H1 (cell line): ENCODE measurements around the gene SURF2. TPM values are rescaled to one million over a fixed set of nuclear protein-coding genes. Genes with fewer than 3 reads are reported as not detected.

Experiments used
- CTCF ChIA-PET: fragments of 300-600 bp; sonication (Branson Sonifier 250); formaldehyde crosslinking; loops from one replicate; lab custom pipeline; 2021; ENCODE audit not compliant: partially characterized antibody; lab: Charles Lee
- POLR2A ChIA-PET: fragments of 300-600 bp; sonication (Branson Sonifier 250); formaldehyde crosslinking; loops from one replicate; lab custom pipeline; 2021; ENCODE audit warnings: inconsistent platforms; ENCODE audit not compliant: partially characterized antibody; lab: Charles Lee
- DNase-seq, 2 experiments: peaks; one replicate each; pipeline versions ENCODE4 v3.0.0 to v3.0.0-alpha.2; 2010 to 2022; ENCODE audit warnings: low spot score in 2 of 2, low read depth in 1 of 2, mixed read lengths in 1 of 2
- FAIRE-seq: peaks from 2 replicates; lab custom pipeline; 2011; peaks lifted over from hg19 to GRCh38; lab: Jason Lieb, UNC
- H2AFZ ChIP-seq: 2 replicates; pipeline ENCODE4 v1.8.1; 2012; ENCODE audit warnings: low read length, inconsistent platforms
- H2AK5ac ChIP-seq: 2 replicates; pipeline ENCODE4 v1.6.1; 2013; ENCODE audit warnings: low read depth, low read length
- H2BK120ac ChIP-seq: replicated peaks from 2 replicates; pipeline ENCODE3; 2013; ENCODE audit warnings: low read depth, low read length, inconsistent platforms
- H2BK12ac ChIP-seq: 2 replicates; pipeline ENCODE4 v1.6.1; 2013; ENCODE audit warnings: low read depth, low read length
- H2BK15ac ChIP-seq: 2 replicates; pipeline ENCODE4 v1.6.1; 2013; ENCODE audit warnings: low read length
- H2BK20ac ChIP-seq: 2 replicates; pipeline ENCODE4 v1.6.1; 2013; ENCODE audit warnings: low read length
- H2BK5ac ChIP-seq: 2 replicates; pipeline ENCODE4 v1.6.1; 2013; ENCODE audit warnings: low read depth, low read length
- H3K14ac ChIP-seq: 2 replicates; pipeline ENCODE4 v1.6.1; 2013; ENCODE audit warnings: inconsistent platforms; ENCODE audit not compliant: insufficient read length
- H3K18ac ChIP-seq: 2 replicates; pipeline ENCODE4 v1.6.1; 2013; ENCODE audit warnings: low read length; ENCODE audit errors: extremely low read depth
- H3K23ac ChIP-seq: 2 replicates; pipeline ENCODE4 v1.6.1; 2013; ENCODE audit warnings: inconsistent platforms; ENCODE audit not compliant: insufficient read length
- H3K23me2 ChIP-seq: 2 replicates; pipeline ENCODE4 v1.6.1; 2013; ENCODE audit warnings: low read depth, low read length
- H3K27ac ChIP-seq: 2 replicates; pipeline ENCODE4 v1.6.1; 2011; ENCODE audit warnings: low read depth, low read length, inconsistent platforms
- H3K27me3 ChIP-seq, 4 experiments: replicated peaks in 1 of 4; 1 replicate in 1 of 4; 2 replicates in 3 of 4; pipeline versions ENCODE4 v1.6.1 to v1.8.1; 2011 to 2013; ENCODE audit warnings: low read length in 3 of 4, mild to moderate bottlenecking in 3 of 4, inconsistent platforms in 2 of 4, mixed read lengths in 2 of 4, moderate library complexity in 1 of 4; ENCODE audit not compliant: control insufficient read depth in 3 of 4, insufficient read depth in 3 of 4; ENCODE audit errors: extremely low read depth in 1 of 4
- H3K36me3 ChIP-seq, 4 experiments: 2 replicates each; pipeline versions ENCODE4 v1.6.1 to v1.8.1; 2011 to 2013; ENCODE audit warnings: mild to moderate bottlenecking in 4 of 4, low read length in 3 of 4, moderate library complexity in 2 of 4, control low read depth in 1 of 4, inconsistent platforms in 1 of 4; ENCODE audit not compliant: insufficient read depth in 4 of 4, control insufficient read depth in 2 of 4
- H3K4ac ChIP-seq: replicated peaks from 2 replicates; pipeline ENCODE3; 2013; ENCODE audit warnings: low read length, low read depth, mixed read lengths, inconsistent platforms; ENCODE audit not compliant: insufficient read length
- H3K4me1 ChIP-seq, 4 experiments: replicated peaks in 1 of 4; 1 replicate in 1 of 4; 2 replicates in 3 of 4; pipeline versions ENCODE4 v1.6.1 to v1.8.1; 2011 to 2013; ENCODE audit warnings: low read length in 3 of 4, inconsistent platforms in 2 of 4, mixed read lengths in 1 of 4; ENCODE audit not compliant: insufficient read depth in 4 of 4, control insufficient read depth in 3 of 4
- H3K4me2 ChIP-seq, 2 experiments: 2 replicates each; pipeline versions ENCODE4 v1.6.1 to v1.8.1; 2011 to 2013; ENCODE audit warnings: low read depth in 2 of 2, low read length in 2 of 2, control low read depth in 1 of 2, inconsistent platforms in 1 of 2, mild to moderate bottlenecking in 1 of 2; ENCODE audit not compliant: insufficient read depth in 1 of 2
- H3K4me3 ChIP-seq, 4 experiments: fragments of 200-600, 300-600 bp in 1 of 4; sonication (generic), shearing (Covaris generic), sonication (Bioruptor Twin) in 1 of 4; 2 replicates each; pipeline versions ENCODE4 v1.5.1 to v1.8.1; 2011 to 2016; ENCODE audit warnings: low read length in 4 of 4, low read depth in 3 of 4, control low read depth in 2 of 4, inconsistent platforms in 2 of 4, mild to moderate bottlenecking in 2 of 4, mixed read lengths in 1 of 4, moderate library complexity in 1 of 4; ENCODE audit not compliant: insufficient read depth in 2 of 4; ENCODE audit errors: extremely low read depth in 1 of 4
- H3K56ac ChIP-seq: replicated peaks from 2 replicates; pipeline ENCODE3; 2013; ENCODE audit warnings: low read depth, mild to moderate bottlenecking, mixed read lengths, low read length, inconsistent platforms; ENCODE audit not compliant: insufficient read length
- H3K79me1 ChIP-seq: 2 replicates; pipeline ENCODE4 v1.6.1; 2013; ENCODE audit warnings: low read depth, low read length, control low read depth
- H3K79me2 ChIP-seq, 2 experiments: 2 replicates each; pipeline versions ENCODE4 v1.6.1 to v1.8.1; 2012 to 2013; ENCODE audit warnings: low read length in 2 of 2, mild to moderate bottlenecking in 2 of 2, inconsistent platforms in 1 of 2; ENCODE audit not compliant: insufficient read depth in 2 of 2, control insufficient read depth in 1 of 2
- H3K9ac ChIP-seq, 4 experiments: replicated peaks in 1 of 4; 1 replicate in 1 of 4; 2 replicates in 3 of 4; pipeline versions ENCODE4 v1.6.1 to v1.8.1; 2011 to 2013; ENCODE audit warnings: low read depth in 3 of 4, low read length in 3 of 4, control low read depth in 2 of 4, mild to moderate bottlenecking in 2 of 4, moderate library complexity in 2 of 4, inconsistent platforms in 1 of 4; ENCODE audit errors: extremely low read depth in 1 of 4
- H3K9me3 ChIP-seq, 2 experiments: 2 replicates each; pipeline versions ENCODE4 v1.6.1 to v1.8.1; 2012 to 2013; ENCODE audit warnings: mild to moderate bottlenecking in 2 of 2, moderate library complexity in 2 of 2, control low read depth in 1 of 2, inconsistent platforms in 1 of 2, low read depth in 1 of 2, low read length in 1 of 2, mixed read lengths in 1 of 2; ENCODE audit not compliant: insufficient read depth in 2 of 2
- H4K20me1 ChIP-seq, 2 experiments: replicated peaks in 1 of 2; 2 replicates each; pipeline versions ENCODE3 to v1.8.1; 2011 to 2013; ENCODE audit warnings: inconsistent platforms in 2 of 2, low read length in 2 of 2, mild to moderate bottlenecking in 1 of 2; ENCODE audit not compliant: insufficient read depth in 2 of 2, control insufficient read depth in 1 of 2
- H4K5ac ChIP-seq: 2 replicates; pipeline ENCODE4 v1.6.1; 2013; ENCODE audit warnings: low read length, low read depth, mixed read lengths, inconsistent platforms; ENCODE audit not compliant: insufficient read length
- H4K8ac ChIP-seq: 2 replicates; pipeline ENCODE4 v1.8.0; 2013; ENCODE audit warnings: mild to moderate bottlenecking, moderate library complexity, low read length, inconsistent platforms; ENCODE audit not compliant: insufficient read depth; ENCODE audit errors: extremely low read depth
- H4K91ac ChIP-seq: replicated peaks from 2 replicates; pipeline ENCODE3; 2013; ENCODE audit warnings: low read length, mixed read lengths, inconsistent platforms; ENCODE audit not compliant: insufficient read length
- EGR1 ChIP-seq: IDR thresholded peaks from 2 replicates; pipeline ENCODE4 v1.6.1; 2011; ENCODE audit warnings: low read depth, low read length, borderline replicate concordance
- KDM5A ChIP-seq: fragments of 200-600 bp; IDR thresholded peaks from 2 replicates; pipeline ENCODE4 v1.7.1; 2012; ENCODE audit warnings: mild to moderate bottlenecking, low read length, inconsistent platforms, mixed read lengths
- POU5F1 ChIP-seq: IDR thresholded peaks from 2 replicates; pipeline ENCODE4 v1.6.1; 2011; ENCODE audit warnings: low read depth, mild to moderate bottlenecking, low read length, moderate library complexity
- WGBS, 2 experiments: shearing (Covaris generic) in 1 of 2; methylation state at CpG; one replicate each; pipeline versions ENCODE4 v1.1.6 to v1.1.7; 2013 to 2015; ENCODE audit warnings: low lambda C conversion rate in 2 of 2, mixed read lengths in 2 of 2, inconsistent platforms in 1 of 2, low coverage in 1 of 2, missing lambda C conversion rate in 1 of 2; ENCODE audit not compliant: insufficient replicate concordance in 2 of 2, insufficient coverage in 1 of 2, insufficient read length in 1 of 2; ENCODE audit errors: extremely low coverage in 1 of 2, missing lambda C conversion rate in 1 of 2; 5-methylcytosine and 5-hydroxymethylcytosine counted together
- polyA plus RNA-seq, 7 experiments: library from polyadenylated mRNA; depleted of rRNA in 3 of 7; stranded (reverse) in 5 of 7; unstranded in 2 of 7; fragments of >200 nt in 5 of 7; fragments of 200-250 nt in 2 of 7; gene quantifications; 1 replicate in 5 of 7; 2 replicates in 1 of 7; 4 replicates in 1 of 7; pipeline versions ENCODE4 v1.2.1 to v1.2.3, GENCODE V29; 2011 to 2013; ENCODE audit warnings: missing spikeins in 2 of 7, mixed read lengths in 2 of 7
- total RNA-seq: library from RNA; stranded (reverse); fragmentation: NEBNext Ultra II Directional; extraction: Animal tissue kit (Norgen Biotek cat#: 25700); gene quantifications from 2 replicates; pipeline ENCODE4 v1.2.1, GENCODE V29; 2021

SURF2 gene
- total and polyA plus RNA-seq, 2 of the 8 experiments (the other 6 are each of a cell fraction or from before 2014, with no cell fraction given): 36.6 to 37.7 TPM

- H2BK5ac ChIP-seq: no peak overlapping the region
- no peak overlapping the region for H3K9ac ChIP-seq
- H3K27ac ChIP-seq: no peak overlapping the region
- no peak overlapping the region for H3K23ac ChIP-seq
- H3K36me3 ChIP-seq: peaks cover 5 to 23% (median 19%) of the 10 kb centered on the region in 4 experiments; a peak in 6 of 8 replicates
- H2BK15ac ChIP-seq: no peak overlapping the region
- no peak for DNase-seq
- H3K23me2 ChIP-seq: peaks cover 4% of the 10 kb centered on the region; the same call in 1 of the 2 replicates
- H2BK12ac ChIP-seq: no peak overlapping the region
- H2AK5ac ChIP-seq: no peak overlapping the region
- H3K79me1 ChIP-seq: peaks cover 38% of the 10 kb centered on the region
- H4K20me1 ChIP-seq: peaks cover 44 to 67% of the 10 kb centered on the region in 2 experiments
- H3K27me3 ChIP-seq: no peaks in the 10 kb centered on the region
- H3K9me3 ChIP-seq: no peaks in the 10 kb centered on the region
- no peak overlapping the region for H3K14ac ChIP-seq
- peaks cover 23 to 90% of the 10 kb centered on the region in 2 experiments for H3K79me2 ChIP-seq
- H3K4me1 ChIP-seq: no peaks in the 10 kb centered on the region; a peak in 1 of 7 replicates
- no peak overlapping the region for H3K4ac ChIP-seq
- H3K4me3 ChIP-seq: no peak overlapping the region
- H3K56ac ChIP-seq: no peak overlapping the region
- POLR2A ChIA-PET: interaction anchor here (1.1 to 19.9 kb wide), 5 partner anchors 8 to 48 kb away, joined by 3 to 461 read pairs (median 5); partner anchors contain the start of genes MED22, REXO4, RPL7A and SURF1
- H4K91ac ChIP-seq: no peak overlapping the region
- H4K5ac ChIP-seq: no peak overlapping the region
- no peak overlapping the region for H2AFZ ChIP-seq
- no peak overlapping the region for H4K8ac ChIP-seq
- CTCF ChIA-PET: interaction anchor here (1.0 to 10.1 kb wide), 6 partner anchors 13 to 104 kb away, joined by 3 to 90 read pairs (median 4); partner anchors contain the start of genes SURF1 and SURF2
- WGBS, 2 experiments: 91% methylated on average over 9 of the region's 9 CpGs; no CpG with 5 or more reads in 1 of the 2 experiments
- no peak overlapping the region for H2BK120ac ChIP-seq
- FAIRE-seq: no peak
- H2BK20ac ChIP-seq: no peak overlapping the region
- H3K18ac ChIP-seq: no peak overlapping the region
- H3K4me2 ChIP-seq: no peak overlapping the region
- TF ChIP-seq POU5F1 (no peak), EGR1 (no peak), KDM5A (no peak)
Measured at GRCh38 chr9:133370685-133371084, 14.3 kb downstream of the SURF2 start.
